Transverse colon (tissue), 4 donors: ENCODE results near the gene AK3.

ENCODE experiments used
- EP300 ChIP-seq: sonication (generic); formaldehyde crosslinking; IDR thresholded peaks from one replicate; pipeline ENCODE4 v1.6.1; 2017; ENCODE audit warnings: antibody characterized with exemption, low read depth
- POLR2AphosphoS5 ChIP-seq, 3 donors: sonication (generic); formaldehyde crosslinking; IDR thresholded peaks; one replicate each; pipeline ENCODE4 v1.6.1; 2016; ENCODE audit warnings: antibody characterized with exemption in 3 of 3
- TF ChIP-seq, protein P1 (sequence below), 5 experiments: fragments of 200-600 bp in 3 of 5; fragments of 450-650 bp in 2 of 5; sonication (generic) in 3 of 5; IDR thresholded peaks; 1 replicate in 2 of 5; 2 replicates in 3 of 5; pipeline ENCODE4 v1.5.1; 2016 to 2017; ENCODE audit warnings: antibody characterized with exemption in 5 of 5, inconsistent platforms in 3 of 5, mild to moderate bottlenecking in 2 of 5, moderate library complexity in 1 of 5

DNA sequence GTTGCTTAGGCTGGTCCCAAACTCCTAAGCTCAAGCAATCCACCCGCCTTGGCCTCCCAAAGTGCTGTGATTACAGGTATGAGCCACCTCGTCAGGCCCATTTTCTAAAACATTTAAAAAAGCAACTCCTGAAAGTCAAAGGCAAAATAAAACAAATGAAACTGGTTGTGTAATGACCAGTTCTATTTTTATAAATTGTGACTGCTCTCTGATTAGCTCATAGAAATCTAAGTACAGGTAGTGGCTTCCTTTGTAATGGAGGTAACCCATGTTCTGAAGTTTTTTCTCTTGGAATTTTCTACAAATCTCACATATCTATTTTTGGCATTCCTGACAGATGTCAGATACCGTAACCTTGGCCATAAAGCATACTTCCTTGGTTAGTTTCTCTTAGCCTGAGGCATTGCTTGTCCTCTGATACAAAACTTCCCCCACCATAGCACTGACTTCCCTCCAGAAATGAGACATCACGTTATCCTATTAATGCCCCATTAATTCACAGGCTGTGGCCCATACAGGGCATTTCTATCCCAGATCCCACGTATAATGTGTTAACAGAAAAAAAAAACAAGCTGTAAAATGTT lies 14.1 kb upstream of the AK3 start:
- TF ChIP-seq POLR2AphosphoS5 (IDR thresholded peaks at IDR 0.05) (no peak), EP300 (no peak)
- TF ChIP-seq, protein P1, sequence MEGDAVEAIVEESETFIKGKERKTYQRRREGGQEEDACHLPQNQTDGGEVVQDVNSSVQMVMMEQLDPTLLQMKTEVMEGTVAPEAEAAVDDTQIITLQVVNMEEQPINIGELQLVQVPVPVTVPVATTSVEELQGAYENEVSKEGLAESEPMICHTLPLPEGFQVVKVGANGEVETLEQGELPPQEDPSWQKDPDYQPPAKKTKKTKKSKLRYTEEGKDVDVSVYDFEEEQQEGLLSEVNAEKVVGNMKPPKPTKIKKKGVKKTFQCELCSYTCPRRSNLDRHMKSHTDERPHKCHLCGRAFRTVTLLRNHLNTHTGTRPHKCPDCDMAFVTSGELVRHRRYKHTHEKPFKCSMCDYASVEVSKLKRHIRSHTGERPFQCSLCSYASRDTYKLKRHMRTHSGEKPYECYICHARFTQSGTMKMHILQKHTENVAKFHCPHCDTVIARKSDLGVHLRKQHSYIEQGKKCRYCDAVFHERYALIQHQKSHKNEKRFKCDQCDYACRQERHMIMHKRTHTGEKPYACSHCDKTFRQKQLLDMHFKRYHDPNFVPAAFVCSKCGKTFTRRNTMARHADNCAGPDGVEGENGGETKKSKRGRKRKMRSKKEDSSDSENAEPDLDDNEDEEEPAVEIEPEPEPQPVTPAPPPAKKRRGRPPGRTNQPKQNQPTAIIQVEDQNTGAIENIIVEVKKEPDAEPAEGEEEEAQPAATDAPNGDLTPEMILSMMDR (IDR thresholded peaks at IDR 0.05) = no peak
